GM13976 (cell line): ENCODE measurements around the gene ZBTB8A.

ENCODE experiments used
- DNase-seq: peaks from one replicate; pipeline ENCODE4 v3.0.0; 2012; ENCODE audit warnings: low spot score
- CTCF ChIP-seq: IDR thresholded peaks from 2 replicates; pipeline ENCODE4 v1.5.1; 2012; ENCODE audit warnings: borderline replicate concordance, mild to moderate bottlenecking; ENCODE audit not compliant: insufficient read depth; ENCODE audit errors: extremely low read depth, missing control alignments, control extremely low read depth
- in situ Hi-C: fragments of 300-500 bp; cut with MboI; formaldehyde crosslinking; loops from one replicate; pipeline ENCODE4 v1.12.0; 2022; ENCODE audit warnings: low sequenced_read_pairs, mixed read lengths, inconsistent platforms; ENCODE audit not compliant: unreplicated experiment

ZBTB8A gene

GRCh38 chr1:32538887-32539583 is at the start of gene ZBTB8A:
Gene ZBTB8A, plus strand, starts transcription at chr1:32539427. Its CDS starts 53,505 bp downstream, at chr1:32592932.
- no peak for DNase-seq
- TF ChIP-seq CTCF = no peak
- in situ Hi-C loops = no loop called here

- no peak for DNase-seq
- no peak for TF ChIP-seq CTCF
- in situ Hi-C loops = no loop called here
Measured at GRCh38 chr1:32489774-32490454, 49.3 kb upstream of the ZBTB8A start.

- TF ChIP-seq CTCF = no peak
- no peak for DNase-seq
- in situ Hi-C loops = no loop called here
Measured at GRCh38 chr1:32491386-32491785, 47.8 kb upstream of the ZBTB8A start.

GRCh38 chr1:32494196-32494595 is 45.0 kb upstream of the ZBTB8A start:
- in situ Hi-C loops = no loop called here
- no peak for DNase-seq
- TF ChIP-seq CTCF = no peak

GRCh38 chr1:32494711-32495337 is 44.4 kb upstream of the ZBTB8A start:
- DNase-seq = no peak
- in situ Hi-C loops = no loop called here
- TF ChIP-seq CTCF = no peak

GRCh38 chr1:32496127-32496526 is 43.1 kb upstream of the ZBTB8A start:
- DNase-seq = no peak
- no peak for TF ChIP-seq CTCF
- in situ Hi-C loops = no loop called here
